Osteocyte (in vitro differentiated cells): ENCODE measurements around the gene MEX3D. TPM values are rescaled to one million over a fixed set of nuclear protein-coding genes. Genes with fewer than 3 reads are reported as not detected.

Source experiments
- DNase-seq: peaks from one replicate; pipeline ENCODE4 v3.0.0; 2021; ENCODE audit warnings: mixed read lengths; ENCODE audit not compliant: unreplicated experiment; ENCODE audit errors: extremely low spot score
- H3K27ac Mint-ChIP-seq: one replicate; pipeline ENCODE4 v1.8.0; 2021; ENCODE audit warnings: mild to moderate bottlenecking, mixed read lengths; ENCODE audit not compliant: unreplicated experiment
- H3K27me3 Mint-ChIP-seq: one replicate; pipeline ENCODE4 v1.8.0; 2021; ENCODE audit warnings: mixed read lengths; ENCODE audit not compliant: unreplicated experiment
- H3K36me3 Mint-ChIP-seq: one replicate; pipeline ENCODE4 v1.8.0; 2021; ENCODE audit warnings: mixed read lengths; ENCODE audit not compliant: unreplicated experiment
- H3K4me1 Mint-ChIP-seq: one replicate; pipeline ENCODE4 v1.8.0; 2021; ENCODE audit warnings: mixed read lengths; ENCODE audit not compliant: unreplicated experiment
- H3K4me3 Mint-ChIP-seq: one replicate; pipeline ENCODE4 v1.8.0; 2021; ENCODE audit warnings: mild to moderate bottlenecking, moderate library complexity, mixed read lengths; ENCODE audit not compliant: unreplicated experiment
- H3K9me3 Mint-ChIP-seq: one replicate; pipeline ENCODE4 v1.8.0; 2021; ENCODE audit warnings: mixed read lengths; ENCODE audit not compliant: unreplicated experiment
- total RNA-seq: library from RNA; stranded (reverse); gene quantifications from 2 replicates; pipeline ENCODE4 v1.2.1, GENCODE V29; 2021
- TF ChIP-seq, protein P1 (sequence below): fragments of 200-600 bp; sonication (generic); IDR thresholded peaks from 2 replicates; pipeline ENCODE4 v1.5.0; 2021; ENCODE audit warnings: antibody characterized with exemption, mild to moderate bottlenecking, moderate library complexity

The MEX3D gene
- total RNA-seq, 1 donor from 2014 or later, result 65.5 TPM

DNA sequence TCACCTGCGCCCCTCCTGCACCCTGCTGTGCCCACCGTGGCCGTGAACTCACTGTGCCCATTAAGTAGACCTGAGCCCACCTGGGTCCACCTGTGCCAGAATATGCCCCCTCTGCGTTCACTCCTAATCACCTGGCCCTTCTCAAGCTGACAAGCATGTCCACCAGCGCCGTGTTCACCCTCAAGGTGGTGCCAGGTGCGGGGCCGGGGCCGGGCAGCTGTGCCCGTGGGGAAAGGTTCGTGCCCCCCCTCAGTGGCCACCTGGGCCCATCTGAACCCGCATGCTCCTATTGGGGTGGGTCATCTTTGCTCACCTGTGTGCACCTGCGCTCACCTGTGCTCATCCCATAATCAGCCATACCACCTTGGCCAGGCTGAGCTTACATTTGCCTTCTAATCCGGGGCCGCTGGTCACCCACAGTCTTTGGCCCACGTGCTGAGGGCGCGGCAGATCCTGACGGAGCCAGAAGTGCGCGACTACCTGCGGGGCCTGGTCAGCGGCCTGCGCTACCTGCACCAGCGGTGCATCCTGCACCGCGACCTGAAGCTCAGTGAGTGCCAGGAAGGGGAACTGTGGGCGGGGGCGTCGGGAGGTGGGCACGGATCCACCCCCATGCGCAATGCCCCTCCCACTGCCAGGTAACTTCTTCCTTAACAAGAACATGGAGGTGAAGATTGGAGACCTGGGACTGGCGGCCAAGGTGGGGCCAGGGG, 41.9 kb downstream of the MEX3D start:
- no peaks in the 10 kb centered on the region for H3K36me3 Mint-ChIP-seq
- DNase-seq, result no peak
- H3K4me3 Mint-ChIP-seq, result no peak overlapping the region
- H3K27ac Mint-ChIP-seq, result no peak overlapping the region
- TF ChIP-seq, protein P1, sequence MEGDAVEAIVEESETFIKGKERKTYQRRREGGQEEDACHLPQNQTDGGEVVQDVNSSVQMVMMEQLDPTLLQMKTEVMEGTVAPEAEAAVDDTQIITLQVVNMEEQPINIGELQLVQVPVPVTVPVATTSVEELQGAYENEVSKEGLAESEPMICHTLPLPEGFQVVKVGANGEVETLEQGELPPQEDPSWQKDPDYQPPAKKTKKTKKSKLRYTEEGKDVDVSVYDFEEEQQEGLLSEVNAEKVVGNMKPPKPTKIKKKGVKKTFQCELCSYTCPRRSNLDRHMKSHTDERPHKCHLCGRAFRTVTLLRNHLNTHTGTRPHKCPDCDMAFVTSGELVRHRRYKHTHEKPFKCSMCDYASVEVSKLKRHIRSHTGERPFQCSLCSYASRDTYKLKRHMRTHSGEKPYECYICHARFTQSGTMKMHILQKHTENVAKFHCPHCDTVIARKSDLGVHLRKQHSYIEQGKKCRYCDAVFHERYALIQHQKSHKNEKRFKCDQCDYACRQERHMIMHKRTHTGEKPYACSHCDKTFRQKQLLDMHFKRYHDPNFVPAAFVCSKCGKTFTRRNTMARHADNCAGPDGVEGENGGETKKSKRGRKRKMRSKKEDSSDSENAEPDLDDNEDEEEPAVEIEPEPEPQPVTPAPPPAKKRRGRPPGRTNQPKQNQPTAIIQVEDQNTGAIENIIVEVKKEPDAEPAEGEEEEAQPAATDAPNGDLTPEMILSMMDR, result no peak
- peaks cover 4% of the 10 kb centered on the region for H3K4me1 Mint-ChIP-seq
- H3K9me3 Mint-ChIP-seq, result no peaks in the 10 kb centered on the region
- H3K27me3 Mint-ChIP-seq, result peaks cover 21% of the 10 kb centered on the region

DNA sequence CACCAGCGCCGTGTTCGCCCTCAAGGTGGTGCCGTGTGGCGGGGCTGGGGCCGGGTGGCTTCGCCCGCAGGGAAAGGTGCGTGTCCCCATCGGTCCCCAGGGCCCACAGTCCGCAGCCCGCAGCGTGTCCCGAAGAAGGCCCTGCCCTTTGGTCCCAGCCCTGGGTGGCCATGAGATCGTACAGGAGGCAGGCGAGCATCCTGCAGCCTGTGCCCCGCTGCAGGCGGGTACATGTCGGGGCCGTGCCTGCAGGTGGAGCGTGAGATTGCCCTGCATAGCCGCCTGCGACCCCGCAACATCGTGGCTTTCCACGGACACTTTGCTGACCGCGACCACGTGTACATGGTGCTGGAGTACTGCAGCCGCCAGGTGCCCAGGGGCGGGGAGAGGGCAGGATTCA, 42.8 kb downstream of the MEX3D start:
- TF ChIP-seq, protein P1, result no peak
- H3K9me3 Mint-ChIP-seq, result no peaks in the 10 kb centered on the region
- DNase-seq, result no peak
- no peak overlapping the region for H3K4me3 Mint-ChIP-seq
- no peaks in the 10 kb centered on the region for H3K36me3 Mint-ChIP-seq
- H3K27me3 Mint-ChIP-seq, result peaks cover 21% of the 10 kb centered on the region
- peaks cover 4% of the 10 kb centered on the region for H3K4me1 Mint-ChIP-seq
- no peak overlapping the region for H3K27ac Mint-ChIP-seq

DNA sequence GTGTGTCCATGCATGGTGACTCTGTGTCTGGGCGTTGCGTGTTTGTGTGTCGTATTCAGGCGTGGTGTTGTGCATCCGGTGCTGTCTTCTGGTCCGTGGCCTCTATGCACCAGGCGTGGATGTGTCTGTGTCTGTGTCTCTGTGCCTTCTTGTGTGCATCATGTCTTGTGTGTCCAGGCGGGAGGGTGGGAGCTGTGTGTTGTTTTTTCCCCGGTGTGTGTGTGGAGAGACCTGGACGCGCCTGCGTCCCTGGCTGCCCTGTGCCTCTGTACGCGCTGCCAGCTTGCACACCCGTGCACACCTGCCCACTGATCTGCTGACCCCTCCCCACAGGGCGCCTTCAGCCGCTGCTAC, 43.2 kb downstream of the MEX3D start:
- Mint-ChIP-seq H3K36me3 (no peaks in the 10 kb centered on the region), H3K27me3 (peaks cover 18% of the 10 kb centered on the region), H3K4me1 (peaks cover 4% of the 10 kb centered on the region), H3K4me3 (peak overlapping the region; percentile 36), H3K27ac (no peak overlapping the region), H3K9me3 (no peaks in the 10 kb centered on the region)
- TF ChIP-seq, protein P1, result no peak
- no peak for DNase-seq

DNA sequence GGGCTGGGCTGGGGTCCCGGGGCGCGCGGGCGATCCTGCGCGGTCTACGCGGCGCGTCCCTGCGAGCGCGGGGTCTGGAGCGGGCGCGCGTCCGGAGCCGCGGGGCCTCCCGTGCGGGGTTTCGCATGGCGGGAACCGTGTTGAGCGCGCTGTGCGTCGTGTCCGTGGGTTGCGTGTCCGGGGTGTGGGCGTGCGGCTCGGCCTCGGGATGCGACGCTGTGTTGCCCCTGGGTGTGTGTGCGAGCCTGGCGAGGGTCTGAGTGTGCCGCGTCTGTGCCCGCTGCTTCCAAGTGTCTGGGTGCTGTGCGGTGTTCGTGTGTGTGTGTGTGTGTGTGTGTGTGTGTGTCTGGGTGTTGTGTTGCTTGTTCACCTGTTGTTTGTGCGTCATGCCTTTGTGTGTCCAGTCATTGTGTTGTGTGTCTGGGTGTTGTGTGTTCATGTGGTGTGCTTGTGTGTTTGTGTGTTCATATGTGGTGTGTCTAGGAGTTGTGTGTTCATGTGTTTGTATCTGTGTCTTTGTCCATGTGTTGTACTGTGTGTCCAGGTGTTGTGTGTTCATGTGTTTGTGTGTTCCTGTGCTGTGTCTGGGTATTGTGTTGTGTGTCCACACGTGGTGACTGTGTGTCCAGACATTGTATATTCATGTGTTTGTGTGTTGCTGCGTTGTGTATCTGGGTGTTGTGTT, 43.7 kb downstream of the MEX3D start:
- Mint-ChIP-seq H3K27me3 (peaks cover 17% of the 10 kb centered on the region), H3K4me3 (peak overlapping the region; percentile 36), H3K4me1 (peaks cover 4% of the 10 kb centered on the region), H3K36me3 (no peaks in the 10 kb centered on the region), H3K27ac (no peak overlapping the region), H3K9me3 (no peaks in the 10 kb centered on the region)
- TF ChIP-seq, protein P1, result no peak
- DNase-seq, result no peak
